Uterus (tissue), 2 donors: ENCODE data around the gene OR7G1.

ENCODE experiments used
- POLR2A ChIP-seq, 2 donors: fragments of 450-650 bp; IDR thresholded peaks; one replicate each; pipeline ENCODE4 v1.6.1; 2016; ENCODE audit warnings: antibody characterized with exemption in 2 of 2, mild to moderate bottlenecking in 1 of 2, moderate library complexity in 1 of 2
- TF ChIP-seq, protein P1 (sequence below), 4 experiments: fragments of 200-600 bp in 2 of 4; fragments of 450-650 bp in 2 of 4; sonication (generic) in 2 of 4; IDR thresholded peaks; one replicate each; pipeline ENCODE4 v1.5.1; 2016 to 2019; ENCODE audit warnings: antibody characterized with exemption in 4 of 4, mild to moderate bottlenecking in 2 of 4, moderate library complexity in 1 of 4

DNA sequence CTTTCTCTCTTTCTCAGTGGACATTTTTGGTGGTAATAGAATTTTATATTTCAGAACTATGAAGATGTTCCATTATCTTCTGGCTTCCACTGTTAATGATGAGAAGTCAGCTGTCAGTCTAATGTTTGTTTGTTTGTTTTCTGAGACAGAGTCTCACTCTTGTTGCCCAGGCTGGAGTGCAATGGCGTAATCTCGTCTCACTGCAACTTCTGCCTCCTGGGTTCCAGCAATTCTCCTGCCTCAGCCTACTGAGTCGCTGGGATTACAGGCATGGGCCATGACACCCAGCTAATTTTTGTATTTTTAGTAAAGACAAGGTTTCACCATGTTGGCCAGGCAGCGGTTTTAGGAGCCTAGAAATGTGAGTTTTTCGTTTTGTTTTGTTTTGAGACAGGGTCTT is 29.4 kb upstream of the OR7G1 start:
- TF ChIP-seq, protein P1, sequence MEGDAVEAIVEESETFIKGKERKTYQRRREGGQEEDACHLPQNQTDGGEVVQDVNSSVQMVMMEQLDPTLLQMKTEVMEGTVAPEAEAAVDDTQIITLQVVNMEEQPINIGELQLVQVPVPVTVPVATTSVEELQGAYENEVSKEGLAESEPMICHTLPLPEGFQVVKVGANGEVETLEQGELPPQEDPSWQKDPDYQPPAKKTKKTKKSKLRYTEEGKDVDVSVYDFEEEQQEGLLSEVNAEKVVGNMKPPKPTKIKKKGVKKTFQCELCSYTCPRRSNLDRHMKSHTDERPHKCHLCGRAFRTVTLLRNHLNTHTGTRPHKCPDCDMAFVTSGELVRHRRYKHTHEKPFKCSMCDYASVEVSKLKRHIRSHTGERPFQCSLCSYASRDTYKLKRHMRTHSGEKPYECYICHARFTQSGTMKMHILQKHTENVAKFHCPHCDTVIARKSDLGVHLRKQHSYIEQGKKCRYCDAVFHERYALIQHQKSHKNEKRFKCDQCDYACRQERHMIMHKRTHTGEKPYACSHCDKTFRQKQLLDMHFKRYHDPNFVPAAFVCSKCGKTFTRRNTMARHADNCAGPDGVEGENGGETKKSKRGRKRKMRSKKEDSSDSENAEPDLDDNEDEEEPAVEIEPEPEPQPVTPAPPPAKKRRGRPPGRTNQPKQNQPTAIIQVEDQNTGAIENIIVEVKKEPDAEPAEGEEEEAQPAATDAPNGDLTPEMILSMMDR (IDR thresholded peaks at IDR 0.05), result no peak
- TF ChIP-seq POLR2A (IDR thresholded peaks at IDR 0.05), result no peak
